Cardiac fibroblast (primary cell): Measurements from ENCODE around the gene GATB.
A peak's percentile ranks its signal among the peaks of the same experiment; 100 is the strongest.

Source experiments
- DNase-seq, 2 donors: peaks; one replicate each; pipeline versions ENCODE4 v3.0.0 to v3.0.0-alpha.2; 2010; ENCODE audit warnings: low read depth in 2 of 2
- H3K4me3 ChIP-seq, 2 donors: replicated peaks in 1 of 2; 1 replicate in 1 of 2; 2 replicates in 1 of 2; pipeline ENCODE4 v1.5.1; 2011; ENCODE audit warnings: low read depth in 2 of 2, low read length in 2 of 2, mild to moderate bottlenecking in 2 of 2, moderate library complexity in 1 of 2
- CTCF ChIP-seq: IDR thresholded peaks from one replicate; pipeline ENCODE4 v1.5.1; 2011; ENCODE audit warnings: low read depth, mild to moderate bottlenecking, low read length, inconsistent platforms

GATB gene

GRCh38 chr4:151661873-151662272 is 98.9 kb downstream of the GATB start:
- no peak for TF ChIP-seq CTCF
- DNase-seq, result no peak
- no peak overlapping the region for H3K4me3 ChIP-seq

GRCh38 chr4:151660676-151661075 is 100.1 kb downstream of the GATB start:
- TF ChIP-seq CTCF, result no peak
- DNase-seq, result no peak

GRCh38 chr4:151659601-151660364 is 101.0 kb downstream of the GATB start:
- no peak for DNase-seq
- no peak overlapping the region for H3K4me3 ChIP-seq
- no peak for TF ChIP-seq CTCF

More at GRCh38 chr4:151660676-151661075, 100.1 kb downstream of the GATB start:
- no peak overlapping the region for H3K4me3 ChIP-seq

- H3K4me3 ChIP-seq, result no peak overlapping the region
- peak; percentile 78 to 81 for DNase-seq
- TF ChIP-seq CTCF, result no peak
Observed at GRCh38 chr4:151658959-151659600, 101.7 kb downstream of the GATB start.

- no peak for DNase-seq
- no peak for TF ChIP-seq CTCF
- no peak overlapping the region for H3K4me3 ChIP-seq
Observed at GRCh38 chr4:151657896-151658295, 102.9 kb downstream of the GATB start.

GRCh38 chr4:151656058-151656457 is 104.7 kb downstream of the GATB start:
- DNase-seq, result no peak
- TF ChIP-seq CTCF, result no peak
- no peak overlapping the region for H3K4me3 ChIP-seq
